NCI-H2171 treated with DMSO at 0.1 percent for 48 hours (cell line): ENCODE results near the gene AURKAIP1.
"Not testable (repeated sequence)": the region's sequence is repeated elsewhere in the genome, so short reads cannot be mapped to it uniquely, and the experiment has no call there.

Source experiments
- DNase-seq: peaks from one replicate; lab custom pipeline; 2025; lab: John Stamatoyannopoulos, UW

Gene AURKAIP1

DNA sequence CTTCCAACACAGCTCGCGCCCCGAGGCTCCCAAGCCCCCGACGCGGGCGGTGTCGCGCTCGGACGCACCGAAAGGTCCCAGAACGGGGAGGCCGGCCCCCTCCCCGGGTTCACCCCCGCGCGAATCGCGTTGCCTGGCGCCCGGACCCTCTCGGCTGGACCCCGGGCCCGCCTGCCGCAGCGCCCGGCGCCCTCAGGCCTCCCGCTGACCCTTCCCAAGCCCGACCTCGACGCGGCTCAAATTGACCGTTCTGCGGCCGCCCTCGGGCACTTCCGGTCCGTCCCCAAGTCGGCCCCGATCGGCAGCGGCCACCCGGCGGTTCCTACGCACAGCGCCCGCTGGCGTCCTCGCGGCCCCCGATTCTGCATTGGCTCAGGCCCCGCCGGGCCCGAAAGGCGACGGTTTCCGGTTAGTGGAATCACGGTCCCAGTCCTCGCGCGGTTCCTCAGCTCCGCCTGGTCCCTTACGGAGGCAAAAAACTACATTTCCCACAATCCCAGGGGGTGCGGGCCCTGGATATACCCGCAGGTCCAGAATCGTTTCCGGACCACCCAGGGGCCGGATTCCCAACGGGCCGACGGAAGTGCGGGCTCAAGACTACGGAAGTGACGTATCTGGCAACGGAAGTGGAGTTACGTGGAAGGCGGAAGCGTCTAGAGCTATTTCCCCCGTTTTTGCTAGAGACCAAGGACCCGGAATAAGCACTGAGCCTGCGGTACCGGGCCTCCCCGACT is at the start of gene AURKAIP1:
TSS of gene AURKAIP1 (minus strand) at position 279 of the 734 bp plus-strand sequence. CDS start 451 bp downstream, outside the sequence.
- peak; percentile 99 for DNase-seq

DNA sequence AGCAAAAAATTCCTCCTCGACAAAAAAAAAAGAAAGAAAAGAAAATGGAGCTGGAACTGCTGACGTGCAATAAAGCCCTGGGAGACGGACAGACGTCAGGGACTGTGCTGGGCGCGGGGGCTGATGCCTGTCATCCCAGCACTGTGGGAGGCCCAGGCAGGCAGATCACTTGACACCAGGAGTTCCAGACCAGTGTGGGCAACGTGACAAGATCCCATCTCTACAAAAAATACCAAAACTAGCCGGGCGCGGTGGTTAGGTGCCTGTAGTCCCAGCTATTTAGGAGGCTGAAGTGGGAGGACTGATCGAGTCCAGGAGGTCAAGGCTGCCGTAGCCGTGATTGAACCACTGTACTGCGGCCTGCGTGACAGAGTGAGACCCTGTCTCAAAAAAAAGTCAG is 49.7 kb upstream of the AURKAIP1 start:
- no peak for DNase-seq

DNA sequence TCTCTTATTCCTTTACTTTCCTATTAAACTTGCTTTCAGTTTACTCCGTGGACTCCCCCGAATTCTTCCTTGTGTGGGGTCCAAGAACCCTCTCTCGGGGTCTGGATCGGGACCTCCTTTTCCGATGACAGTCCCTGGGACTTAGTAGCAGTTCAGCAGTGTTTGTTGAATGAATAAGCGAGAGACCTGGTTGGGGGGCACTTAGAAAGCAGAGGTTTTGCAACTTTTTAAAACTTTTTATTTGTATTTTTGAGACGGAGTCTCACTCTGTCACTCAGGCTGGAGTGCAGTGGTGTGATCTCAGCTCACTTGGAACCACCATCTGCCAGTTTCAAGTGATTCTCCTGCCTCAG is 48.2 kb upstream of the AURKAIP1 start:
- no peak for DNase-seq

DNA sequence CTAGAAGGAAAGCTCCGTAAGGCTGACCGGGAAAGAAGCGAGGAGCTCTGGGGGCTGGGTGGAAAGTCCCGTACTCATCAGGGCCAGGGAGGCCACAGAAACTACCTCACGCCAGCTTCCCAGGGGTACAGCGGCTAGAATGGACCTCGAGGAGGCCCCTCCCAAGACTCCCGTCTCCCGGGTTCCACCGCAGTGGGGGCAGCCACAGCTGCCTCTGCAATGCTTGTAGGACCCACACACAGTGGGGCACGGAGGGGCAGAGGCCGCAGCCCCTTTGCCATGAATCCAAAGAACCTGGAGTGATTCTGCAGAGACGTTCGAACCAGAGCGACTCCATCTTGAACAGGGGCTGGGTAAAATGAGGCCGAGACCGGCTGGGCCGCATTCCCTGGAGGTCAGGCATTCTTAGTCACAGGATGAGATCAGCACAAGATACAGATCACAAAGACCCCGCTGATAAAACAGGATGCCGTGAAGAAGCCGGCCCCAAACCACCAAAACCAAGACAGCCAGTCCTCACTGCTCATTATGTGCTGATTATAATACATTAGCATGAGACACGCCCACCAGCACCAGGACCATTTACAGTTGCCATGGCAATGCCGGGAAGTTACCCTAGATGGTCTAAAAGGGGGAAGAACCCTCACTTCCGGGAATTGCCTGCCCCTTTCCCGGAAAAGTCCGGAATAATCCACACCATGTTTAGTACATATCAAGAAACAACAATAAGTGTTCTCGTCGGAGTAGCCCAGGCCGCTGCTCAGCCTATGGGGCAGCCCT is 47.6 kb upstream of the AURKAIP1 start:
- DNase-seq, result no peak

DNA sequence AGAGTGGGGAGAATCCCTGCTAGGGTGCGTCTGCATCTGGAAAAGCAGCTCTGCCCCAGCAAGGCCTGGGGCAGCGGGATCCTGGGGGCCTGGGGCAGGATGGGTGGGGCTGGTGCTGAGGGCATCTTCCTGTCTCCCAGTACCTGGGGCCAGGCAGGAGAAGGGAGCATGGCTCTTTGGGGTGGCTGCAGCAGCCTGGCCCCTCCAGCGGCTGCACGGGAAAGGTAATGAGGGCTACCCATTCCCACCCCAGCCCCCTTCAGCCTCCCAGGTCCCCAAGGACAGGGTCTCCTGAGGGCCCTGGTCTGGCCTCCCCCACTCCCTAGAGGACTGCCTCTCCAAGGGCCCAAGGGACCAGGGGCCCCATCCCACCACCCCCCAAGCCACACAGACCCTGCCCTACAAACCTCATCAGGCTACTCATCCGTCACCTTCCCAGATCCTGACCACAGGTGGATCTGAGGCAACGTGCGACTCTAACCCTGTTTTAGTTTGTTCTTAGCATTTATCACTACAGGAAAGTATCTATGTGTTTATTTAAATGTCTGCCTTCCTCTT is 47.0 kb upstream of the AURKAIP1 start:
- no peak for DNase-seq

DNA sequence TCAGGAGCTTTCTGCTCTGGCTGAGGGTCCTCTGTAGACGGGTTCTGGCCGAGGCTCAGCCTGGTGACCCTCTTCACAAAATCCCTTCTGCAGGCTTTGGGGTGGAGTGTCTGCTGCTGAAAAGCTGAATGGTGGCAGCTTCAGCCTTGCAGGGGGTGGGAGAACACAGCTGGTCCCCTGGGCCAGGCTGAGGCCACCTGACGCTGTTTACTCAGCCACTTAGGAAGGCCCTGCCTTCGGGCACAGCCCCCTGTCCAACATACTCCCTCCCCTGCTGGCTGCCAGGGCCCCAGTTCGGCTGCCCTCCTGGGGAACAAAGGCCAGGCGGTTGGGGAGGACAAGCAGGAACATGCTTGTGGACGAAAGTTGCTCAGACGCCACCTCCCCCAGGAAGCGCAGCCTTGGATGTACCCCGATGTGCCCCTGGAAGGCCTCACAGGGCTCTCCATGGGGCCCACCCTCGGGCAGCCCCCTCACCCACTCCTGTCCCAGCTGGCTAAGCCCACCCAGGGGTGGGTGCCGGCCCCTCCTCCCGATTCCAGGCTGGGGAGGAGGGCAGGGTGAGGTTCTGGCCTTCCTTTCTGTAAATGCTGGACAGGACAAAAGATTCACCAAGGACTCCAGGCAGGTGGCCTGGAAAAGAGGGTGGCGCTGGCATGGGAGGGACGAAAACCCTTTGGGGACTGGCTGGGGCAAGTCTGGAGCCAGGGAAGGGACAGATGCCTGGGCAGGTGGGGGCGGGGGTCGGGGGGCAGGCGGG is 46.3 kb upstream of the AURKAIP1 start, which contains the start of gene ANKRD65:
TSS of gene ANKRD65 (minus strand) at position 130 of the 760 bp plus-strand sequence. CDS start 271 bp downstream, outside the sequence.
- peak; percentile 86 for DNase-seq

DNA sequence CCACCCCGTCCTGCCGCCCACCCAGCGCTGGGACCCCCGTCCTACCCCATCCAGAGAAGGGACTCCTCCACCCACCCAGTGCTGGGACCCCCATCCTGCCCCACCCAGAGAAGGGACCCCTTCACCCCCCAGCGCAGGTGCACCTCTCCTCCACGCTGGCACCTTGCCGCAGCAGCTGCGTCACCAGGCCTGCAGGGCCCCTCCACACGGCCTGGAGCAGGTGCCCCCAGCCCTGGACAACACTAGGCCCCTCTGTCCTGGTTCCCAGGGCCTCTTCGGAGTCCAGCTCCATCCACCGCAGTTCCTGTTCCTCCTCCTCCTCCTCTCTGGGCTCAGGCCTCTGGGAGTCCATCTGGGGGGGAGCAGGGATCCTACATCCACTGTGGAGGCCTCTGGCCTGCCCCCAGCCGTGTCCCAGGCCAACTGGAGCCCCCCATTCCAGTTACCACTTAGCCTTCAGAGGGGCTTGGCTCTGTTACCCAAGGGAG is 45.7 kb upstream of the AURKAIP1 start:
- no peak for DNase-seq

DNA sequence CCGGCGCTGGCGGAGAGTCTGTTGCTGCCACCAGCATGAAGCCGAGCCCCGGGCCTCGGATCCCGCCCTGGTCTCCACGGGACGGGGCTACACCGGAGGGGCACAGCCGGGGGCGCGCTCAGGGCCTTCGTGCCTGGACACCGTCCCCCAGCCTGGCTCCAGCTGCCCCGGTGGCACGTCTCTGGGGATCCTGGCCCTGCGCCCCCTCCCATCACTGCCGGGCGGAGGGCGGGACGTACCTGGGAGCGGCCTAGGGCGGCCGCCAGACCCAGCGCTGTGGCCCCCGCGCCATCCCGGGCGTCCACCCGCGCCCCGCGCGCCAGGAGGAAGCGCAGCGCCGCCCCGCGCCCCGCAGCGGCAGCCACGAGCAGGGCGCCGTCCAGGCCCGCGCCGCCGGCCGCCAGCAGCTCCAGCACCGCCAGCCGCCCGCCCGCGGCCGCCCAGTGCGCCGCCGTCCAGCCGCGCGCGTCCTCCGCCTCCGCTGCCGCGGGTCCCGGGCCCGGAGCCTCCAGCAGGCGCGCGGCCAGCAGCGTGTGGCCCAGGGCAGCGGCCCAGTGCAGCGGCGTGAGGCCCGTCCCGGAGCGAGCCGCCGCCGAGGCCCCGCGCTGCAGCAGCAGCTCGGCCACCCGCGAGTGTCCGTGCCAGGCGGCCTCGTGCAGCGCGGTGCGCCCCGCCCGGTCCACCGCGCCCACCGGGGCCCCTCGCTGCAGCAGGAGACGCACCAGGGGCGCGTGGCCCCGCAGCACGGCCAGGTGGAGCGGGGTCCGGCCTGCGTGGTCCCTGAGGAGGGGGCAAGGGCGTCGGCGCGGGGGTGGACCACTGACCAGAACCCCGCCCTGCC is 45.0 kb upstream of the AURKAIP1 start:
- DNase-seq, result no peak

DNA sequence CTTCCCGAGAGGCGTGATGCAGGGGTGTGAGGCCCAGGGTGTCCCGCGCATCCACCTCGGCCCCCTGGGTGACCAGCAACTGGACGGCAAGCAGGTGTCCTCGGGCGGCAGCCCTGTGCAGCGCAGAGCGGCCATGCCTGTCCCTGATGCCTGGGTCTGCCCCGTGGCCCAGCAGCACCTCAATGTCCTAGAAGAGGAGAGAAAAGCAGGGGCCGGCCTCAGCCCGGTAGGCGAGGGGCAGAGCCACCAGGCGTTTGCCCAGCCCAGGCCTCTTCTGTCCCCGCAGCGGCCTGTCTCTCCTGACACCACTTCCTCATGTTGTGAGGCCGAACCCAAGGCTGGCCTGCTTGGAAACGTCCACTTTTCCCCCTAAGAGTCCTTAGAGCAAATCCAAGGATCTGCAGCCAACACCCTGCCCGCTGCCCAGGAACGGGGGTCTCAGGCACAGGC is 44.4 kb upstream of the AURKAIP1 start:
- DNase-seq, result no peak

DNA sequence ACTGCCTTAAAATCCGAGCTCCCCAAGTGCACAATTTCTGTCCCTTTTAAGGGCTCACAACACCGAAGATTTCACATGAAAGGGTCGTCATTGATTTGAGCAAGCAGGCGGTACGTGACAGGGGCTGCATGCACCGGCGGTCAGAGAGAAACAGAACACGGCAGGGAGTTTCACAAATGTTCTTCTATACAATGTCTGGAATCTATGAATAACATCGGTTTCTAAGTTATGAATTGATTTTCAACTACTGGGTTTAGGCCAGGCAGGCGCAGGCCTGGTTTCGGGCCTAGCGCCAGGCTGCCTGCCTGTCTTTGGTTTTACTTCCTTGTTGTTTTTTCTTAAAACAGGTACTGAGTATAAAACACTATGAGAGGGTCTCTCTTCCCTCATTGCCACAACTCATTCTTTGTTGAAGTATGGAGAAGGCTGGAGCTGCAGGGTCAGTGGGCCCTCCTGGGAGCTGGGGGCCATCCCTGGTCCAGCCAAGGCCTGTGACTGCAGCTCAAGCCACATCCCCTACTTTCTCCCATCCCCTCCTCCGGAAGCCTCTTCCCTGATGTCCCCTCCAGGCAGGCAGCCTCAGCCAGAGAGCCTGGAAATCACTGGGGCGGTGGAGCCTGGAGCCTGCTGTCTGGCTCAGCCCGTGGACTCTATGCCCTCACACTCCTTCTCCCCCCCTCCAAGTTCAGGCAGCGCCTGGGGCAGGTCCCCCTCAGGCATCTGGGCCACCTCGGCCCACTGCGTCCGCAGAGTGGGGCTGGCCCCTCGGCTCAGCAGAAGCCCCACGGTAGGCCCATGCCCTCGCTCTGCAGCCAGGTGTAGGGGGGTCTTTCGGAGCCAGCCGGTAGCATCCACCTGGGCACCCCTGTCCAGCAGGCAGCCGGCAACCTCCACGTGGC is 43.7 kb upstream of the AURKAIP1 start:
- DNase-seq, result no peak

DNA sequence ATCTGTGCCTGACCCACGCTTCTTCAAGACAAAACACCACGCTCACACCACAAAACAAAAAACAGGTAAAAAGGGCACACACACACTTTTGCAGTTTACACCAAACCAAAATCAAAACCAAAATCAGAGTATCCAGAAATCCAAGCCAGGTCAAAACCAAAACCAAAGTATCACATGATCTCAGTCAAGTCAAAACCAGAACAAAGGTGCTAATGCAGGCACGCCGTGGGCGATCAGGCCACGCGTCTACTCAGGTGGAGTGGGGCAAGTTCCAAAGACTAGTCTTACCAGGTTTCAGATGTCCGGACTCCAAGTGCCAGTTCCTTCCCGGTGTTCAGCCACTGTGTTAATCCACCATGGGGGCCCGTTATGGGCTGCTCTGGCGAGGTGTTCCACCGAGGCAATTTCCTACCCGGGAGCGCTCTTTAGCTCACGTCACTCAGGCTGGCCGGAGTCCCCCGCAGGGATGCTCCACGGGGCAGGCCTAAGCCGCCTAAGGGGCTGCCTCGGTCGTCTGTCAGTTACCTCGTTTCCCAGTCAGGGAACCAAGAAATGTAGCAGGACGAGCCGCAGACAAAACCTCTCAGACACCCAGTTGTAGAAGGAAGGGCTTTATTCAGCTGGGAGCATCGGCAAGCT is 42.9 kb upstream of the AURKAIP1 start:
- not testable (repeated sequence) for DNase-seq

DNA sequence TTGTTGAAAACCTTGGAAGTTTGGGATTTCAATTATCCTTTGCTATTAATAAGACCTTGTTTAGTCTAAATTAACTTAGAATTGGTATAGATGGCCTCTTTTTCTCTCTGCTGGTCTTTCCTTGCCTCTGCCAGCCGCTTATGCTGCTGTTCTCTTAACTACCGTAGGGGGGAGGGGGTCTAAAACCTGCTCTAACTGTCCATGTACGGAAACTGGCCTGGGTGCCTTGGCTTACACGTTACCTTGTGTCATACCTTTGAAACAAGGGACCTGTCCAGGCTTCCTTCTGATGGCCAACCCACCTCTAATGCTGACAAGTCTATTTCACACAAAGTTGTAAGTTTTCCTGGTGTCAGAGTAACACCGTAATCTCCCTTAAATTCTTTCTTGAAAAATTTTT is 42.4 kb upstream of the AURKAIP1 start:
- DNase-seq, result not testable (repeated sequence)

DNA sequence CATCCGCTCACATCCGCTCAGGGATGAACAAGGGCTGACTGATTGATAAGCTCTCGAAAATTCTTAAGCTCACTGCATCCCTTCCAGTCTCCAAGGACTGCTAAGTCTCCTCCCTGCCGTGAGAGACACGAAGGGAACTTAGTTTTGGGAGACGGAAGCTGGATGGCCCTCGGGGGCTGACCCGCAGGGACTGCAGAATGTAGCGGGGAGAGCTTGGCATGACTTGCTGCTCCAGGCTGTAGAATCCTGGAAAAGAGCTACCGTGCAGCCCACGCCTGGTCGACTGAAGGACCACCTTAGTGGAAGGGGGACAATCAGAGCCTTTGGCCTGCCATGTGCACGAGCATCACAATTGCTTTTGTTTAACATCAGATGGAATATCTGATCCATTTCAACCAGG is 40.7 kb upstream of the AURKAIP1 start:
- DNase-seq, result no peak

DNA sequence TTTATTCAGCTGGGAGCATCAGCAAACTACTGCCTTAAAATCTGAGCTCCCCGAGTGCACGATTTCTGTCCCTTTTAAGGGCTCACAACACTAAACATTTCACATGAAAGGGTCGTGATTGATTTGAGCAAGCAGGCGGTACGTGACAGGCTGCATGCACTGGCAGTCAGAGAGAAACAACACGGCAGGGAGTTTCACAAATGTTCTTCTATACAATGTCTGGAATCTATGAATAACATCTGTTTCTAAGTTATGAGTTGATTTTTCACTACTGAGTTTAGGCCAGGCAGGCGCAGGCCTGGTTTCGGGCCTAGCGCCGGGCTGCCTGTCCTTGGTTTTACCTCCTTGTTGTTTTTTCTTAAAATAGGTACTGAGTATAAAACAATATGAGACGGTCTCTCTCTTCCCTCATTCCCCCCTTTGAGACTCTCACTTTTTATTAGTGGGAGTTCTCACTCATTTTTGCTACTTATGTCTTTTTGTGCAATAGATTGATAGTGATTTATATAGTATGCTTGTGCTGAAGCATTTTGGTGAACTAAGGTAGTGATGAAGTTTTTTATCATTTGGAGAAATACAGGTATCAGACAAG is 37.4 kb upstream of the AURKAIP1 start:
- DNase-seq, result not testable (repeated sequence)

DNA sequence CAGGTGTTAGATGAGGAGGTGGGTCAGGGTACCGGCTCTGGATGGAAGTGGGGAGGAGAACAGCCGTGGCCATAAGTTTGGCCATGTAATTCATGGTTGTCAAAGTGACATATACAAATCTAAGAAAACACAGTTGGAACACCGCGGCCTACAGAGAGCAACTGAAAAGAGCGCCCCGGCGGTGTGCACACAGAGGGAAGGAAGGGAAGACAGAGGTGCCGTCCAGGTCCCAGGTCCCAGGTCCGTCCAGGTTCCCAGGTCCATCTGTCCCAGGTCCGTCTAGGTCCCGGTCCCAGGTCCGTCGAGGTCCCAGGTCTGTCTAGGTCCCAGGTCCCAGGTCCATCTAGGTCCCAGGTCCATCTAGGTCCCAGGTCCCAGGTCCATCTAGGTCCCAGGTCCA is 36.6 kb upstream of the AURKAIP1 start:
- DNase-seq, result no peak

DNA sequence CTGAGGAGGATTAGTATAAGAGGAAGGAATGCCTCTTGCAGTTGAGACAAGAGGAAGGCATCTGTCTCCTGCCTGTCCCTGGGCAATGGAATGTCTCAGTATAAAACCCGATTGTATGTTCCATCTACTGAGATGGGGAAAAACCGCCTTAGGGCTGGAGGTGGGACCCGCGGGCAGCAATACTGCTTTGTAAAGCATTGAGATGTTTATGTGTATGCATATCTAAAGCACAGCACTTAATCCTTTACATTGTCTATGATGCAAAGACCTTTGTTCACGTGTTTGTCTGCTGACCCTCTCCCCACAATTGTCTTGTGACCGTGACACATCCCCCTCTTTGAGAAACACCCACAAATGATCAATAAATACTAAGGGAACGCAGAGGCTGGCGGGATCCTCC is 35.2 kb upstream of the AURKAIP1 start:
- DNase-seq, result not testable (repeated sequence)

DNA sequence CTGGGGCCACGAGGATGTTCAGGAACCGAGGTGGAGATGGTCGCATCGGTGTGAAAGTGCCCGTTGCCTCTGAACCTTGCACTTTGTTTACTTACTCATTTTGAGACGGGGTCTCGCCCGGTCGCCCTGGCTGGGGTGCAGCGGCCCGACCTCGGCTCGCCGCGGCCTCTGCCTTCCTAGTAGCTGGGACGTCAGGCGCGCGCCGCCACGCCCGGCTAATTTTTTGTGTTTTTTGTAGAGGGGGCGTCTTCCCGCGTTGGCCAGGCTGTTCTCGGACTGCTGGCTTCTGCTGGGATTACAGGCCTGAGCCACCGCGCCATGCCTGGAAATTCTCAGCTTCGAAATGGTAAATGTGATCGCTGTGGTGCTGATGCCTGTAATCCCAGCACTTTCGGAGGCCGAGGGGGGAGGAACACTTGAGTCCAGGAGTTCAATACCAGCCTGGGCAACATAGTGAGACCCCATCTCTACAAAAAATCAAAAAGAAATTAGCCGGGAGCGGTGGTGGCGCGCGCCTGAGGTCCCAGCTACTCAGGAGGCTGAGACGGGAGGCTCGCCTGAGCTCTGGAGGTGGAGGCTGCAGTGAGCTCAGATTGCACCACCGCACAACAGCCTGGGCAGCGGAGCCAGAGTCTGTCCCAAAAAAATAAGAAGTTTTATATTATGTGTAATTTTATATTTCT is 32.8 kb upstream of the AURKAIP1 start:
- DNase-seq, result no peak

DNA sequence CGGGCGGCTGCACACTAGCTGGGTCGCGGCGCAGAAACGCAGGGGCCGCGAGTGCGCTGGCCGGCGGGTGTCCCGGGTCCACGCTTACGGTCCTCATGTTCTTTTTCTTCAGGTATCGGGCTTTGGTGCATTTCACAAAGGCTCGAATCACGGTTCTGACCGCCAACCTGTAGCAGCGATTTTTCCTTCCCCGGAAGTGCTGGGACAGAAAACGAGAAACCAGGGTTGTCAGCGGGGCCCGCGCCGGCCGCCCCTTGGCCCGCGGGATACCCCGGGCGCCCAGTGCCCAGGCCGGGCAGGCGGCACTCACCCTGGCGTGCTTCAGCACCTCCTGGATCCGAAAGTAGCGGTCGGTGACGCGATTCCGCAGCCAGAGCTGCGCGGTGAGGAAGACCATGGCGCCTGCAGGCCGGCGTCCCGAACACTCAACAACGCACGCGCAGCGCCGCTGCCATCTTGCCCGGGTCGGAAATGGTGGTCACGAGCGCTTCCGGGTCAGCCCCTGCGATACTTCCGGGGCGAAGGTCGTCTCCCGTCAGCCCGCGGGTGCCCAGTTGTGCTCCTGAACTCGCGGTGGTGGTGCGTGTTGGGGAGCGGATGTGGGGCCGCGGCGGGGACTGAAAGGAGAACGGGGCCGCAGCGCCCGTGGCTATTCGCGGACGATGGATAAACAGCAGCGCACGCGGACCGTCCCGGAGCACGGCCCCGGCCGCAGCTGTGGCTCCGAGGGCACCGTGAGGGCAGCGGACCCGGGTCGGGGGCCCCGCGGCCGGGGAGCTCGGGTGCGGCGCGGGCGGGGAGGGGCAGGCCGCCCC is 32.0 kb upstream of the AURKAIP1 start, which contains the start of gene MRPL20:
TSS of gene MRPL20 (minus strand) at position 473 of the 815 bp plus-strand sequence. CDS start at position 397, 76 bp downstream.
- peak; percentile 92 for DNase-seq
